Heart left ventricle (tissue), 16 donors: ENCODE measurements around the gene C12orf75. TPM values are rescaled to one million over a fixed set of nuclear protein-coding genes. Genes with fewer than 3 reads are reported as not detected.

Source experiments
- ATAC-seq, 4 donors: fragments of 200-7000 bp; cut with Tn5 transposase; one replicate each; pipeline ENCODE4 v1.9.1; 2020 to 2022; ENCODE audit warnings: moderate library complexity in 4 of 4, mild to moderate bottlenecking in 3 of 4, moderate number of reproducible peaks in 1 of 4
- DNase-seq, 5 donors: peaks; one replicate each; pipeline ENCODE4 v3.0.0-alpha.2; 2020
- H3K27ac ChIP-seq, 12 donors: fragments of 200-600 bp; sonication (generic) in 4 of 12; one replicate each; pipeline versions ENCODE4 v1.5.0 to v1.8.0; 2016 to 2022; ENCODE audit warnings: mild to moderate bottlenecking in 2 of 12
- H3K27me3 ChIP-seq, 9 donors: fragments of 200-600 bp; sonication (generic) in 2 of 9; one replicate each; pipeline versions ENCODE4 v1.5.1 to v1.8.0; 2016 to 2022; ENCODE audit warnings: mild to moderate bottlenecking in 3 of 9
- H3K36me3 ChIP-seq, 9 donors: fragments of 200-600 bp; sonication (generic) in 2 of 9; one replicate each; pipeline versions ENCODE4 v1.5.0 to v1.8.0; 2018 to 2022; ENCODE audit warnings: mild to moderate bottlenecking in 2 of 9
- H3K4me1 ChIP-seq, 12 donors: fragments of 200-600 bp; sonication (generic) in 4 of 12; one replicate each; pipeline versions ENCODE4 v1.5.0 to v1.8.0; 2016 to 2022; ENCODE audit warnings: mild to moderate bottlenecking in 3 of 12
- H3K4me3 ChIP-seq, 12 donors: fragments of 200-600 bp; sonication (generic) in 4 of 12; one replicate each; pipeline versions ENCODE4 v1.5.0 to v1.8.0; 2017 to 2022; ENCODE audit warnings: mild to moderate bottlenecking in 9 of 12, moderate library complexity in 4 of 12
- H3K9me3 ChIP-seq, 12 donors: fragments of 200-600 bp; sonication (generic) in 4 of 12; one replicate each; pipeline versions ENCODE4 v1.5.0 to v1.8.0; 2016 to 2022; ENCODE audit warnings: mild to moderate bottlenecking in 1 of 12
- POLR2A ChIP-seq, 2 donors: fragments of 450-650 bp; IDR thresholded peaks; one replicate each; pipeline ENCODE4 v1.6.1; 2017; ENCODE audit warnings: antibody characterized with exemption in 2 of 2, mild to moderate bottlenecking in 2 of 2, moderate library complexity in 2 of 2
- WGBS, 4 donors: extraction: QIAGEN DNeasy Blood & Tissue Kit in 2 of 4; methylation state at CpG; one replicate each; pipeline versions ENCODE4 v1.1.5 to v1.1.7; 2013 to 2018; 5-methylcytosine and 5-hydroxymethylcytosine counted together
- intact Hi-C, 10 donors: fragments of 100-400 bp; cut with DNase I; formaldehyde crosslinking; loops; one replicate each; pipeline versions ENCODE4 v1.11.1 to v1.14.2; 2022
- polyA plus RNA-seq, 2 donors: library from polyadenylated mRNA; stranded (reverse); fragments of 200-250 nt; gene quantifications; one replicate each; pipeline ENCODE4 v1.2.3, GENCODE V29; 2013
- total RNA-seq, 9 donors: library from RNA; depleted of rRNA in 2 of 9; stranded (reverse); fragments of >200 nt in 2 of 9; fragmentation: NEBNext Ultra II Directional in 3 of 9; extraction: Animal tissue kit (Norgen Biotek cat#: 25700) in 3 of 9; gene quantifications; one replicate each; pipeline versions ENCODE4 v1.1.0 to v1.2.4, GENCODE V29; 2016 to 2023
- TF ChIP-seq, protein P1 (sequence below), 12 donors: fragments of 200-600 bp; sonication (generic) in 4 of 12; IDR thresholded peaks; one replicate each; pipeline versions ENCODE4 v1.5.0 to v1.8.0; 2018 to 2022; ENCODE audit warnings: antibody characterized with exemption in 12 of 12, mild to moderate bottlenecking in 5 of 12
- donor health status: ischemic (EF 13 %, LVEDD 7.1; RV severe dilation, severe dysfunction).
- donor health status: healthy with polysubstance abuse.
- donor health status: DM: no; HTN: yes; CAD: no.
- donor health status: DM: no; HTN: no; CAD: no.
- donor health status: ischemic (EF 25% LVEDD 6.9; RV normal size, moderate dysfunction).
- donor health status: ischemic (EF 25% LVEDD 5.7; RV mildly dilated, moderate dysfunction).
- donor health status: healthy.
- donor health status: DM: yes; HTN: yes; CAD: no.
- donor health status: ischemic (EF 35%, LVEDD 5.7; RV mildly dilated, moderate dysfunction).
- donor health status: nonischemic (EF 11% LVEDD 7.7; RV severe dilation, severe dysfunction).
- donor health status: DM: yes; HTN: yes; CAD: no.
- donor health status: PGD.
- donor health status: ischemic (EF 29% LVEDD 5.4; RV normal size, mild dysfunction).
- donor health status: nonischemic (EF 23%, LVEDD 6.1; RV moderate dilation, normal function).

Gene C12orf75
- total and polyA plus RNA-seq, 11 donors = 0.33 to 14.5 (median 1.4) TPM; not detected in 1

DNA sequence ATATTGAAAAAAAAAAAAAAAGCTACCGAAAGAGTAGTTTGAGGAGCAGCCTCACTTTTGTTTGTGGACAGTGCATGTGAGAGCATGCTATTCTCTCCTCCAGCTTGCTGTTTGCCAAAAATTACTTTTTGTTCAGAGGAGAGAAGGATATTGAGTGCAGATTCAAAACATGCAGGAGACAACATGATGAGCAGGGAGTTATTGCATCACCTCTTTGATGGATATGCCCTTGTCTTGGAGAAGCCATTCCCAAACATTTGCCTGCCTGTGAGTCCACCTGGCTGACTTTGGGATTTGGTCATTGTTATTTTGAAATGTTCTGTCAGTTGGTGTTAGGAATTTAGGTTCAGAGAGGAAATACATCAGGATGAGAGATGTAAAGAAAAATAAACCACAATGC is 2.4 kb downstream of the C12orf75 start:
- peaks cover 0 to 17% (median 5%) of the 10 kb centered on the region in 12 donors for H3K4me1 ChIP-seq
- H3K4me3 ChIP-seq = no peak overlapping the region
- no peaks in the 10 kb centered on the region for H3K36me3 ChIP-seq
- no peak overlapping the region for H3K27ac ChIP-seq
- TF ChIP-seq, protein P1, sequence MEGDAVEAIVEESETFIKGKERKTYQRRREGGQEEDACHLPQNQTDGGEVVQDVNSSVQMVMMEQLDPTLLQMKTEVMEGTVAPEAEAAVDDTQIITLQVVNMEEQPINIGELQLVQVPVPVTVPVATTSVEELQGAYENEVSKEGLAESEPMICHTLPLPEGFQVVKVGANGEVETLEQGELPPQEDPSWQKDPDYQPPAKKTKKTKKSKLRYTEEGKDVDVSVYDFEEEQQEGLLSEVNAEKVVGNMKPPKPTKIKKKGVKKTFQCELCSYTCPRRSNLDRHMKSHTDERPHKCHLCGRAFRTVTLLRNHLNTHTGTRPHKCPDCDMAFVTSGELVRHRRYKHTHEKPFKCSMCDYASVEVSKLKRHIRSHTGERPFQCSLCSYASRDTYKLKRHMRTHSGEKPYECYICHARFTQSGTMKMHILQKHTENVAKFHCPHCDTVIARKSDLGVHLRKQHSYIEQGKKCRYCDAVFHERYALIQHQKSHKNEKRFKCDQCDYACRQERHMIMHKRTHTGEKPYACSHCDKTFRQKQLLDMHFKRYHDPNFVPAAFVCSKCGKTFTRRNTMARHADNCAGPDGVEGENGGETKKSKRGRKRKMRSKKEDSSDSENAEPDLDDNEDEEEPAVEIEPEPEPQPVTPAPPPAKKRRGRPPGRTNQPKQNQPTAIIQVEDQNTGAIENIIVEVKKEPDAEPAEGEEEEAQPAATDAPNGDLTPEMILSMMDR (IDR thresholded peaks at IDR 0.05) = no peak
- no peak for TF ChIP-seq POLR2A (IDR thresholded peaks at IDR 0.05)
- DNase-seq (no peak), ATAC-seq (no peak)
- no peaks in the 10 kb centered on the region for H3K9me3 ChIP-seq
- no peaks in the 10 kb centered on the region for H3K27me3 ChIP-seq
- 85 to 92% (median 90%) methylated on average over 1 of the region's 1 CpG for WGBS, 4 donors
- intact Hi-C loops = no loop called here

DNA sequence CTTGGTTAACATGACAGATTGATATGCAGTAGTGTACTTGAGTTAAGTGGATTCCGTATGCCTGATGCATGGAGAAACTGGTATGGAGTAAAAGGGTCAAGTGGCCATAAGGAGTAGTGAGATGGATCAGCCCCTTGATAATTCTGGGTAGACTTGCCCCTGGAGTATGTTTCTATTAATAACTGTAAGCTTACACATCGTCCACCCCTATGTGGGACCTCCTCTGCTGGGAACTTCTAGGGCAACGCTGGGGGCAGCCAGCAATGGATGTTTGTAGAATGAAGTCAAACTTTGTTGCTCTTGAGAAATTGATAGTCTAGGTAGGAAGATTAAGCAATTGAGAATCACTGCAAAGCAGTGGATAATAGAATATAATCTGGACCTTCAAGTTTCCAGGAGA is 3.5 kb downstream of the C12orf75 start:
- TF ChIP-seq, protein P1 (IDR thresholded peaks at IDR 0.05) = no peak
- ATAC-seq = no peak
- Histone ChIP-seq H3K27me3 (no peaks in the 10 kb centered on the region), H3K27ac (no peak overlapping the region), H3K9me3 (no peaks in the 10 kb centered on the region), H3K4me1 (peaks cover 0 to 17% (median 5%) of the 10 kb centered on the region in 12 donors), H3K36me3 (no peaks in the 10 kb centered on the region), H3K4me3 (no peak overlapping the region)
- no peak for DNase-seq
- intact Hi-C loops = no loop called here
- WGBS, 4 donors = 33 to 67% (median 44%) methylated on average over 3 of the region's 3 CpGs

DNA sequence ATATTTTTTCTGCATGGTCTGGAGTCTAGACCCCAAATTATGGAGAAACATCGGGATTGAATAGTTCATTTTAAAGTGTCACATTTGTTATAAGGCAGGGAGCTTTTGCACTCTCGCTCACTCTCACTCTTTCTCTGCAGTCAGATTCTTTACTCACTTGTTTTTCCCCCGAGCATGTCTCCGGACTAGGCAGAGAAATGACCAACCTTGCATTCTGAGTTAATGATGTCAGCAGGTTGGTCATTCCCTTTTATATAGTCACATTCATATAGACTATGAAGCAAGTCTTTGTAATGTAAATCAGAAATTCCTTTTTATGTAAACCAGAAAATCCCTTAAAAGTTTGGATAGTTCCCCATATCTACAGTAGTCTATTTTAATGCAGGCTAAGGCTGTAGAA is 4.1 kb downstream of the C12orf75 start:
- no peak for ATAC-seq
- Histone ChIP-seq H3K27ac (no peak overlapping the region), H3K36me3 (no peaks in the 10 kb centered on the region), H3K4me3 (no peak overlapping the region), H3K9me3 (no peaks in the 10 kb centered on the region), H3K27me3 (no peaks in the 10 kb centered on the region), H3K4me1 (peaks cover 0 to 17% (median 5%) of the 10 kb centered on the region in 12 donors)
- DNase-seq = no peak
- intact Hi-C loops = no loop called here
- 89 to 95% (median 93%) methylated on average over 4 of the region's 4 CpGs for whole genome bisulfite sequencing, 4 donors
- TF ChIP-seq, protein P1 (IDR thresholded peaks at IDR 0.05) = no peak

DNA sequence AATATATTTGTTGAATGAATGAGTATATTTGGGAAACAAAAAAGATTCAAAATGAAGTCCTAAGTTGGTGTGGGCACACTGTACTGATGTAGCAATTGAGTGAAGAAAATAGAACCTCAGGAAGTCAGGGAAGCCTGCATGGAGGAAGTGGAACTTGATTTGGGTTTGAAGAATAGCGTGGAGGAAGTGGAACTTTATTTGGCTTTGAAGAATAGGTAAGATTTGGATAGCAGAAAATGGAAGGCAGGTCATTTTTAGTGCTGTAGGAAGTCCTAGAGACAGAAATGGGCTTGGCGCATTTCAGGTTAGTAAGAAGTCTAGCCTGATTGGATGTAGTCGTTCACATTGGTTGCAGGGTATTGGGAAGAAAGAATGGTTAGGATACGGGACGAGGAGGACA is 5.4 kb downstream of the C12orf75 start:
- Histone ChIP-seq H3K4me1 (peaks cover 0 to 9% (median 0%) of the 10 kb centered on the region in 12 donors), H3K27ac (no peak overlapping the region), H3K9me3 (peaks cover 0 to 9% (median 4%) of the 10 kb centered on the region in 12 donors), H3K36me3 (no peaks in the 10 kb centered on the region), H3K4me3 (no peak overlapping the region), H3K27me3 (no peaks in the 10 kb centered on the region)
- WGBS, 4 donors = 81 to 91% (median 88%) methylated on average over 5 of the region's 5 CpGs
- DNase-seq = no peak
- ATAC-seq = no peak
- TF ChIP-seq, protein P1 (IDR thresholded peaks at IDR 0.05) = no peak
- TF ChIP-seq POLR2A (IDR thresholded peaks at IDR 0.05) = no peak
- intact Hi-C loops = no loop called here
